ENCODE results near the gene JPT2.

The JPT2 gene

DNA sequence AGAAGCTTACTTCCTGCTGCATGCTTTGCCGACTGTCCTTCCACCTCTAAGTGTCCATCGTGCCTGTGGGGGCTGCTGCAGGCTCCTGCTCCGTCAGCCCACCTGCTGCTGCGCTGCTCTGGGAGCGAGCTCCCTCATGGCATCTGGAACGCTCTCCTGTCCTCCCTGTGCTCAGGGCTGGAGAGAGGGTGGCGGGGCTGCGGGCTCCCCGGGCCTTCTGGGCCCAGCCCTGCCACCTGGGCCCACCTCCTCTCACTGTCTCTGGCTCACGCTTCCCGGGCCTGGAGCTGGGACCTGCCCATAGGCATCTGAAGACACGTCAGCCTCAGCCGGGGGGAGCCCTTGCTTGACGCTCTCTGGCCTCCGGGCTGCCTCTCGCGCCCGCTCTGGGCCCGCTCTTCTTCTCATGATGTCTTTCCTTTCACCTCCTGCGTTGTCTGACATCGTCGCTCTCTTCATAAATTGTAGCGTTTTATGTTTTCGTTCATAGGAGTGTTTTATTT lies 66.3 kb downstream of the JPT2 start:
- peak overlapping the region; percentile 23; the same call in 1 of the 2 replicates for H3K27ac ChIP-seq
- ChIA-PET POLR2A (ENCODE audit: low non-redundant PET) (interaction anchor here (0.9 to 1.4 kb wide), 2 partner anchors 26 to 39 kb away, joined by 3 to 4 read pairs; partner anchors contain the start of gene MAPK8IP3), CTCF (interaction anchor here (0.9 to 1.4 kb wide), 2 partner anchors 28 to 66 kb away, joined by 3 read pairs; partner anchors contain the start of genes EME2, JPT2 and MRPS34)
- TF ChIP-seq, protein P1, sequence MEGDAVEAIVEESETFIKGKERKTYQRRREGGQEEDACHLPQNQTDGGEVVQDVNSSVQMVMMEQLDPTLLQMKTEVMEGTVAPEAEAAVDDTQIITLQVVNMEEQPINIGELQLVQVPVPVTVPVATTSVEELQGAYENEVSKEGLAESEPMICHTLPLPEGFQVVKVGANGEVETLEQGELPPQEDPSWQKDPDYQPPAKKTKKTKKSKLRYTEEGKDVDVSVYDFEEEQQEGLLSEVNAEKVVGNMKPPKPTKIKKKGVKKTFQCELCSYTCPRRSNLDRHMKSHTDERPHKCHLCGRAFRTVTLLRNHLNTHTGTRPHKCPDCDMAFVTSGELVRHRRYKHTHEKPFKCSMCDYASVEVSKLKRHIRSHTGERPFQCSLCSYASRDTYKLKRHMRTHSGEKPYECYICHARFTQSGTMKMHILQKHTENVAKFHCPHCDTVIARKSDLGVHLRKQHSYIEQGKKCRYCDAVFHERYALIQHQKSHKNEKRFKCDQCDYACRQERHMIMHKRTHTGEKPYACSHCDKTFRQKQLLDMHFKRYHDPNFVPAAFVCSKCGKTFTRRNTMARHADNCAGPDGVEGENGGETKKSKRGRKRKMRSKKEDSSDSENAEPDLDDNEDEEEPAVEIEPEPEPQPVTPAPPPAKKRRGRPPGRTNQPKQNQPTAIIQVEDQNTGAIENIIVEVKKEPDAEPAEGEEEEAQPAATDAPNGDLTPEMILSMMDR (conservative IDR thresholded peaks at IDR 0.05; ENCODE audit: low read depth) = no peak
- DNase-seq (ENCODE audit: low spot score) = no peak

DNA sequence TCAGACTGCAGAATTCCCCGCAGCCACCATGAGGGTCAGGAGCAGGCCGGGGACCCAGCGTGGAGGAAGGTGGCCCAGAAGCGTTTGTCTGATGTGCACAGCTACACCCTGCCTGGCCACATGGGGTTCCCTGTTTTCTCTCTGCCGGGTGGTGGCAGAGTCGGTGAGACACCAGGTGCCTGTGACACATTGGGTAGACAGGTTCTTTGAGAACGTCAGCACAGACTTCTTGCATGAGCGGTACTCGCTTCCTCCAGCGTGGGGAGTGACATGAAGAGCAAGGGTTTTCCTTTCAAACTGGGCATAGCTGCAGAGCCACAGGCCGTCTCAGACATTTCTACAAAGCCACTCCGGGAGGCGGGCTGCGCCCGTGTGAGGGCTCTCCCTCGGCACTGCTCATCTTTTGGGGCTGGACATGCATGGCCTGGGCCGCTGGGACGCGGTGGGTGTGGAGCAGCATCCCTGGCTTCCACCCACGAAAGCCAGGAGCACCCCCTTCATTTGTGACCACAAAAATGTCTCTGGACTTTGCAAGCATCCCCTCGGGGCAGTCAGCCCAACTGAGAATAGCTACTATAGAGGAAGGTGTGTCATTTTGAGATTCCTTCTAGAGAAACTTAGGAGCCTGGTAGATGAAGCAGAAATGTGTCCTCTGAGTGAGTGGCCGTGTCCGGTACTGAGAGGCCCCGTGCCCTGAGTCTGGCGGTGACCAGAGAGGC lies 67.3 kb downstream of the JPT2 start:
- ChIA-PET CTCF (interaction anchor here (0.6 to 1.5 kb wide), 8 partner anchors 9 to 67 kb away, joined by 3 to 11 read pairs (median 3); partner anchors contain the start of genes EME2, JPT2, MAPK8IP3 and MRPS34), POLR2A (ENCODE audit: low non-redundant PET) (interaction anchor here (1.1 to 1.4 kb wide), 2 partner anchors 24 to 39 kb away, joined by 3 to 4 read pairs; partner anchors contain the start of gene MAPK8IP3)
- H3K27ac ChIP-seq = peak overlapping the region; percentile 48

DNA sequence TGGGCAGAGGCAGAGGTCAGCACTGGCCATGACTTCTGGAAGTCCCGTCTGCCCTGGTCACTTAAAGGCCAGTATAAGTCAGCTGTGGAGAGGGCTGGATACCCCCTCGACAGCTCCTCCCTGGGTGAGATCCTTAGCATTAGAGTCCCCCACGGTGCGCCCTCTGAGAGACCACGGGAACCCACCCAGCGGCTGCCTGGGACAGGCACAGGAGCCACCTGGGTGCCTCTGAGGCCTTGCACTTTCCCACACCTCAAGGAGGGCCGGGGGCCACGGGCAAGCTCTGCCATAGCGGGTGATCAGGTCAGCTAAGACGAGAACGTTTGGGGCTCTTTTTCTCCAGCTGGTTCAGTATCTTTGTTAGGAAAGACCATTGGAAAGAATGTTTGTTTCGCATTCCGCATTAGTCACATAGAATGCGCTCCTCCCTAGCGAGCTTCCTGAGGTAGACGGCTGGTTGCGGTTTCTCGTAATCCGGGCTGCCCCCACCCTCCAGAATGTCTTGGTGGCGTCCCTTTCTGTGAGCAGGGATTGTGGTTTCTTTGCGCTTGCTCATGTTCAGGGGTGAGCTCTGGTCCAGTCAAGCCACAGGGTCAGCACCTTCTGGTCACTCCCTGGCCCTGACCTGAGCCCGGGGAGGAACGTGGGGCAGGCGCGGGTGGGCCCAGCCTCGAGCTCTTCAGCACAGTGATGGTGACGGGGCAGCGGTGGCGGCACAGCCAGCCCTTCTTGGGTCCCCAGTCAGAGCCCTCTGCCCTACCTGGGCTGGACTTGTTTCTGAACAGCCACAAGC lies 68.0 kb downstream of the JPT2 start:
- H3K27ac ChIP-seq = peak overlapping the region; percentile 48
- DNase-seq (ENCODE audit: low spot score) = peak; percentile 84
- TF ChIP-seq, protein P1 (conservative IDR thresholded peaks at IDR 0.05; ENCODE audit: low read depth) = no peak
- POLR2A ChIA-PET (ENCODE audit: low non-redundant PET) = interaction anchor here (0.6 to 1.4 kb wide), 3 partner anchors 9 to 40 kb away, joined by 3 to 4 read pairs (median 3); partner anchors contain the start of gene MAPK8IP3
- CTCF ChIA-PET = interaction anchor here (0.6 to 1.5 kb wide), 6 partner anchors 8 to 111 kb away, joined by 3 to 11 read pairs (median 3); partner anchors contain the start of gene MAPK8IP3

More for the DNA sequence above, 67.3 kb downstream of the JPT2 start:
- TF ChIP-seq, protein P1 (conservative IDR thresholded peaks at IDR 0.05; ENCODE audit: low read depth) = no peak
- DNase-seq (ENCODE audit: low spot score) = peak; percentile 69

DNA sequence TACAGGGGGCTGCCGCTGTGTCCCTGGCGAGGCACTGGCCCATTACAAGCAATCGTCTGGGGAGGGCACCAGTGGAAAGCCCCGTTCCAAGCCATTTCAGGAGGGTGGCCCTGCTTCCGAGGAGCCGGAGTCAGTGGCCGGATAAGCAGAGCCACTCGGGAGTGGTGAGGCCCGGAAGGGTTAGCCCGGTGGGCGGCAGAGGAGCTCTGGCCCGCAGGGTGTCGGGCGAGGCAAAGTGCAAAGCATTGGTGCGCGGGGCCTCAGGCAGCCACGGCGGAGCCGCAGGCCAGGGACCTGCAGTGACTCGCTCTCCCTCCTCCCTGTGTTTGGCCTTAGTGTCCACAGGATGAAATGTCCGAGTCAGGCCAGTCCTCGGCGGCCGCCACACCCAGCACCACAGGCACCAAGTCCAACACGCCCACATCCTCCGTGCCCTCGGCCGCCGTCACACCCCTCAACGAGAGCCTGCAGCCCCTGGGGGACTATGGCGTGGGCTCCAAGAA lies 68.7 kb downstream of the JPT2 start:
- no peak for DNase-seq (ENCODE audit: low spot score)
- POLR2A ChIA-PET (ENCODE audit: low non-redundant PET) = no interaction called here
- H3K27ac ChIP-seq = peak overlapping the region; percentile 48
- CTCF ChIA-PET = interaction anchor here (1.4 to 1.5 kb wide), 2 partner anchors 23 to 41 kb away, joined by 5 to 11 read pairs; partner anchors contain the start of gene MAPK8IP3
- TF ChIP-seq, protein P1 (conservative IDR thresholded peaks at IDR 0.05; ENCODE audit: low read depth) = no peak

DNA sequence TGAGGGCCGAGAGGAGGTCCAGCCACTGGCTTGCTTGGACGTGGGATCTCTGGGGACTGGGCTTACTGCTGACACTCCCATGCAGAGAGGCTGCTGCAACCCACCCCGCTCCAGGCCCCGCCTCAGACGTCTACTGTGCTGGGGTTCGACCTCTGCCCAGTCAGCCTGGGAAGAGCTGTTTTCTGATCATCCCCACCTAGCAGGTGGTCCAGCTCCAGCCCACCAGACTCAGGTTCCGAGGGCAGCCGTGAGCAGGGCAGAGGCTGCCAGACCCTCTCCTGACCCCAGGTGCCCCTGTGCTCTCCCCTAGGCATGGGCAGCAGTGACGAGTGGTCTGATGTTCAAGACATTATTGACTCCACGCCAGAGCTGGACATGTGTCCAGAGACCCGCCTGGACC lies 69.9 kb downstream of the JPT2 start:
- POLR2A ChIA-PET (ENCODE audit: low non-redundant PET) = no interaction called here
- TF ChIP-seq, protein P1 (conservative IDR thresholded peaks at IDR 0.05; ENCODE audit: low read depth) = no peak
- DNase-seq (ENCODE audit: low spot score) = no peak
- H3K27ac ChIP-seq = no peak overlapping the region; the same call in 1 of the 2 replicates
- CTCF ChIA-PET = no interaction called here
